ENCODE measurements around the gene PDCD1.

- TF ChIP-seq FOXM1 (IDR thresholded peaks at IDR 0.05; ENCODE audit: borderline replicate concordance), result no peak
- TF ChIP-seq SP1 (IDR thresholded peaks at IDR 0.05), result no peak
- TF ChIP-seq TARDBP (IDR thresholded peaks at IDR 0.05), result no peak
- TF ChIP-seq LEF1 (IDR thresholded peaks at IDR 0.05; ENCODE audit: borderline replicate concordance), result no peak
- TF ChIP-seq FOXK2 (IDR thresholded peaks at IDR 0.05), result no peak
- no peak for TF ChIP-seq BHLHE40 (IDR thresholded peaks at IDR 0.05; ENCODE audit: borderline replicate concordance)
- no peak for TF ChIP-seq PKNOX1 (IDR thresholded peaks at IDR 0.05)
- no peak for TF ChIP-seq SUZ12 (IDR thresholded peaks at IDR 0.05)
- no peak for TF ChIP-seq NFRKB (IDR thresholded peaks at IDR 0.05)
- TF ChIP-seq ELF4 (IDR thresholded peaks at IDR 0.05), result no peak
- no peak for TF ChIP-seq HDGF (IDR thresholded peaks at IDR 0.05; ENCODE audit: borderline replicate concordance)
- TF ChIP-seq FOXA1 (IDR thresholded peaks at IDR 0.05), result no peak
- TF ChIP-seq ARNT (IDR thresholded peaks at IDR 0.05), result no peak
- TF ChIP-seq ZNF384 (IDR thresholded peaks at IDR 0.05), result no peak
Measured at GRCh38 chr2:241903121-241904010, 44.7 kb upstream of the PDCD1 start.

Data from HEK293T (cell line).